ENCODE results near the gene ERH.

DNA sequence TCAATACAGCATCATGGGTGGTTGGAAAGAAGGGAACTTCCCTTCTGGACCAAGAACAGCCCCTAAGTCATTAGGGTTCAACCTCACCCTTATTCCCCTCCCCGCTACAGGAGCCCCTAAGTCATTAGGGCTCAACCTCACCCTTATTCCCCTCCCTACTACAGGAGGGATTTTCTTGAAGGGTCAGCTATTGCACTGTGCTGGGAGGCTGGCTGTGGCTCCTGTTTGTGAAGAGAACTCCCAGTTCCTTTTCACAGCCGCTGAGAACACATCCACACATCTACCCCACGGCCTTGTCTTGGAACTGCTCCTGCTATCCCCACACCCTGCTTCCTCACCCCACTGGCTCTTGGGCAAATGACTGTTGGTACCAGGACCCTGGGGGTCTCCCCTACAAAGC, 44.9 kb downstream of the ERH start:
- TF ChIP-seq, protein P1, sequence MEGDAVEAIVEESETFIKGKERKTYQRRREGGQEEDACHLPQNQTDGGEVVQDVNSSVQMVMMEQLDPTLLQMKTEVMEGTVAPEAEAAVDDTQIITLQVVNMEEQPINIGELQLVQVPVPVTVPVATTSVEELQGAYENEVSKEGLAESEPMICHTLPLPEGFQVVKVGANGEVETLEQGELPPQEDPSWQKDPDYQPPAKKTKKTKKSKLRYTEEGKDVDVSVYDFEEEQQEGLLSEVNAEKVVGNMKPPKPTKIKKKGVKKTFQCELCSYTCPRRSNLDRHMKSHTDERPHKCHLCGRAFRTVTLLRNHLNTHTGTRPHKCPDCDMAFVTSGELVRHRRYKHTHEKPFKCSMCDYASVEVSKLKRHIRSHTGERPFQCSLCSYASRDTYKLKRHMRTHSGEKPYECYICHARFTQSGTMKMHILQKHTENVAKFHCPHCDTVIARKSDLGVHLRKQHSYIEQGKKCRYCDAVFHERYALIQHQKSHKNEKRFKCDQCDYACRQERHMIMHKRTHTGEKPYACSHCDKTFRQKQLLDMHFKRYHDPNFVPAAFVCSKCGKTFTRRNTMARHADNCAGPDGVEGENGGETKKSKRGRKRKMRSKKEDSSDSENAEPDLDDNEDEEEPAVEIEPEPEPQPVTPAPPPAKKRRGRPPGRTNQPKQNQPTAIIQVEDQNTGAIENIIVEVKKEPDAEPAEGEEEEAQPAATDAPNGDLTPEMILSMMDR (IDR thresholded peaks at IDR 0.05): no peak
- TF ChIP-seq POLR2AphosphoS5 (IDR thresholded peaks at IDR 0.05) (no peak), POLR2A (IDR thresholded peaks at IDR 0.05) (no peak)
